Measurements from ENCODE around the gene GRB14.

GRB14 gene

DNA sequence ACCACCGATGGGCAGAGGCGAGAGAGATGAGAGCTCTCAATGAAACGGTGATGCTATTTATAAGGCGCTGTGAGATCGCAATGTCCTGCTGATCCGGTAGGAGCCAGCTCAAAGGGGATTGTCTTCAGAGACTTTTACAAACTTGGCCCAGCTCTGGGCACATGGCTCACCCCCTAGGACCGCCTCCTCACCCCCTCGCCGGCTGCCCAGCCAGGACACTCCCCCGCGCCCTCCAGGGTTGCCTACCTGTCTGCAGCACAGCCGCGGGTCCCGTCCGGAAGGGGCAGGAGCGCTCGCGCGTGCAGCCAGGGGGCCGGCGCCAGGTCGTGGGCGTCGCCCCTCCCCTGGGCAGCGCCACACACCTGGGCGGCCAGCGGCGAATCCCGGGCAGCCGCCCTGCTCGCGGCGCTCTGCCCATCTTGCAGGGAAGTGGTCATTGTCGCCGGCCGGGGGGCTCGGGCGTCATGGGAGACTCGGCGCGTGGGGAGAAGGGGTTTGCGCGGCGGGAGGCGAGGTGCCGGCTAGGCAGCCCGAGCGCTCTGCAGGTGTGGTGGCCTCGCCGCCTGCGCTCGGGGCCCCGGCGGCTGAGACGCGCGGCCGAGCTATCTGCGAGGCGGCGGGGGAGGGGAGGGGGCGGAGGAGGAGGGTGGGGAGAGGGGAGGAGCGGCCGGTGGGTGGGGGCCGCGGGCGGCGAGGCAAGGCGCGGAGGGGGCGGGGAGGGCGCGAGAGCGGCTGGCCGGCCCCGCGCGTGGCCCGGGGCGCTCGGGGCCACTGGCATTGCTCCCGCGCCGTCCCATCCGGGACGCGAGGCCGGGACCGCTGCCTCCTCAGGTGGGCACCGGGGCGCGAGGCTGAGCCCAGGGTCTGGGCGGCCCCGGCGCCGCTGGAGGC is at the start of gene GRB14:
TSS of gene GRB14 (minus strand) at position 610 of the 891 bp plus-strand sequence. CDS start at position 437, 173 bp downstream.
- DNase-seq (ENCODE audit: low spot score in 2 of 2), result no peak
- no peaks in the 10 kb centered on the region for H3K27me3 Mint-ChIP-seq
- peaks cover 6% of the 10 kb centered on the region for H3K9me3 Mint-ChIP-seq
- no peaks in the 10 kb centered on the region for H3K4me1 Mint-ChIP-seq
- no peak for ATAC-seq (replicated peaks; ENCODE audit: extremely low read depth, poor library complexity, severe bottlenecking)
- H3K36me3 Mint-ChIP-seq (ENCODE audit: insufficient read depth), result no peaks in the 10 kb centered on the region
- H3K4me3 Mint-ChIP-seq, result no peak within 1 kb of the TSS
- no peak within 1 kb of the TSS for H3K27ac Mint-ChIP-seq (ENCODE audit: low read depth)

DNA sequence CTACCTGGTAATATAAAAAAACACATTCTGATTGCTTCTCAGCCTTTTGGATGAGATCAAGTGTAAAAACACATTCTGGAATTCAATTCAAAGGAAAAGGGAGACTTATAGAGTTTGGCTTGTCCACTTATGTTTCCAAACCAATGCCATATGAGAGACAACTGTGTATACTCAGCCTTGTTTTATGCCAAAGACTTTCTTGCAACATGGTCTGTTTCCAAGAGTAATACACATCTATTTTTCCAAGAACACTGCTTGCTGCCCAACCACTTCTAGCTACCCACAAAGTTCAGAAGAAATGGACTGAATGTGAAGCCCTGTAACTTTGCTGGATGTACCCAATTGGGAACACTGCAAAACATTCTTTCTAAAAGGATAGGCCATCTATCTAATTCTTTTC is 48.0 kb upstream of the GRB14 start:
- Mint-ChIP-seq H3K4me1 (no peaks in the 10 kb centered on the region), H3K36me3 (ENCODE audit: insufficient read depth) (no peaks in the 10 kb centered on the region), H3K27me3 (no peaks in the 10 kb centered on the region), H3K9me3 (peaks cover 14% of the 10 kb centered on the region), H3K4me3 (no peak overlapping the region), H3K27ac (ENCODE audit: low read depth) (no peak overlapping the region)
- ATAC-seq (replicated peaks; ENCODE audit: extremely low read depth, poor library complexity, severe bottlenecking), result no peak
- DNase-seq (ENCODE audit: low spot score in 2 of 2), result no peak

- Mint-ChIP-seq H3K9me3 (peaks cover 18% of the 10 kb centered on the region), H3K27ac (ENCODE audit: low read depth) (no peak overlapping the region), H3K27me3 (no peaks in the 10 kb centered on the region), H3K4me1 (no peaks in the 10 kb centered on the region), H3K4me3 (no peak overlapping the region), H3K36me3 (ENCODE audit: insufficient read depth) (no peaks in the 10 kb centered on the region)
- DNase-seq (ENCODE audit: low spot score in 2 of 2), result no peak
- ATAC-seq (replicated peaks; ENCODE audit: extremely low read depth, poor library complexity, severe bottlenecking), result no peak
Observed at GRCh38 chr2:164667566-164667965, 46.3 kb upstream of the GRB14 start.

DNA sequence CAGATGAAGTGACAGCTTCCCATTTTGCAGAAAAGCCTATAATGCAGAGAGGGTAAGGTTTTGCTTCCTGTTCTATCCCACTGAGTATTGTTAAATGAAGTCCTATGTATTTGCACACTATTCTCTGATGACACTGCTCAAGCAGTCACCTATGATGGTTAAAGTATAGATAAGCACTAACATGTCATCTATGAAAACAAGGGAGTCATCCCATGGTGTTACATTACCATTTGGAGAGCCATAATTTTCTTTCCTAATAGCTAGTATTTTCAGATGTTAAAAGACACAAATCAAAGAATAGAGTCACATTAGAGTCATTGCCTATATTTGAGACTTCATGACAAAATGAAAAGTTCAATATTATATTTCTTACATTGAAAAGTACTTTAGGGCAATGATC is 42.8 kb upstream of the GRB14 start:
- no peaks in the 10 kb centered on the region for H3K36me3 Mint-ChIP-seq (ENCODE audit: insufficient read depth)
- DNase-seq (ENCODE audit: low spot score in 2 of 2) (no peak), ATAC-seq (replicated peaks; ENCODE audit: extremely low read depth, poor library complexity, severe bottlenecking) (no peak)
- H3K27me3 Mint-ChIP-seq, result no peaks in the 10 kb centered on the region
- H3K9me3 Mint-ChIP-seq, result peaks cover 24% of the 10 kb centered on the region
- H3K27ac Mint-ChIP-seq (ENCODE audit: low read depth), result no peak overlapping the region
- no peaks in the 10 kb centered on the region for H3K4me1 Mint-ChIP-seq
- H3K4me3 Mint-ChIP-seq, result no peak overlapping the region

GRCh38 chr2:164662868-164663631 is 41.8 kb upstream of the GRB14 start:
- Mint-ChIP-seq H3K4me3 (no peak overlapping the region), H3K9me3 (peaks cover 24% of the 10 kb centered on the region), H3K36me3 (ENCODE audit: insufficient read depth) (no peaks in the 10 kb centered on the region), H3K27ac (ENCODE audit: low read depth) (no peak overlapping the region), H3K27me3 (no peaks in the 10 kb centered on the region), H3K4me1 (no peaks in the 10 kb centered on the region)
- ATAC-seq (replicated peaks; ENCODE audit: extremely low read depth, poor library complexity, severe bottlenecking) (no peak), DNase-seq (ENCODE audit: low spot score in 2 of 2) (no peak)

DNA sequence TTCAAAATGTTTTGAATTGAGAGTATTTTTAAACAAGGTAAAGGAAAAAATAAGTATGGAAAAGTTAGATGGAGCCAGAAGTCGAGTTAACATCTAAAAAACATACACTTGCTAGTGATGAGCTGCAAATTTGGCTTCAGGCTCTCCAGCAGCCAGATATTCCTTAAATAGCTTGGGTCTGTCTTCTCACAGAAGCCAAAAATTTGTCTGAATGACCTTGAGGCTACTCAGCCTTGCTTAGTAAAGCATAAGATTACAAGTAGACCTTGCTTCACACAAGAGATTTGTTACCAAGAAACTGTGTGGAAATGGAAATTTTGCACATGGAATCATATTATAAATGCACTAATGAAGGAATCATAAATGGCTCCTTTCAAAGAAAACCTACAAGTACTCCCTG is 40.8 kb upstream of the GRB14 start:
- no peaks in the 10 kb centered on the region for H3K27me3 Mint-ChIP-seq
- H3K36me3 Mint-ChIP-seq (ENCODE audit: insufficient read depth), result no peaks in the 10 kb centered on the region
- no peak for ATAC-seq (replicated peaks; ENCODE audit: extremely low read depth, poor library complexity, severe bottlenecking)

DNA sequence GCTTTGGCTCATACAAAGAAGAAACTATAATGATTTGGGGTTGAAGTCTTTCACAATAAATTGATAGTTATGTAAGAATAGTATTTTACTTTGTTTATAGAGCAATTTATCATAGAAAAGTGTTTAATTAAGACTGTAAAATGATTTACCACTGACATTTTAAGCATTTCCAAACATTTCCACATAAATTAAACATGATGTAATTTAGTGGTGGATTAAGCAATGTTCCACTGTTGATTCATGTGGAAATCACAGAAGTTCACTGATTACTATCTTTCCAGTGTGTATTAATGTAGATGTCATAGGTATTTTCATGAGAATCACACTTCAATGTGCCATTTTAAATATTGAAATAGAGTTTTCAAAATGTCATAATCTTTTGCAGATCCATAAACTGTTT is 40.1 kb upstream of the GRB14 start:
- no peaks in the 10 kb centered on the region for H3K36me3 Mint-ChIP-seq (ENCODE audit: insufficient read depth)
- DNase-seq (ENCODE audit: low spot score in 2 of 2), result no peak
- H3K4me1 Mint-ChIP-seq, result no peaks in the 10 kb centered on the region
- peaks cover 15% of the 10 kb centered on the region for H3K9me3 Mint-ChIP-seq
- ATAC-seq (replicated peaks; ENCODE audit: extremely low read depth, poor library complexity, severe bottlenecking), result no peak
- no peaks in the 10 kb centered on the region for H3K27me3 Mint-ChIP-seq
- no peak overlapping the region for H3K4me3 Mint-ChIP-seq
- no peak overlapping the region for H3K27ac Mint-ChIP-seq (ENCODE audit: low read depth)

More for the DNA sequence above, 40.8 kb upstream of the GRB14 start:
- H3K4me1 Mint-ChIP-seq, result no peaks in the 10 kb centered on the region
- peaks cover 20% of the 10 kb centered on the region for H3K9me3 Mint-ChIP-seq
- no peak overlapping the region for H3K4me3 Mint-ChIP-seq
- H3K27ac Mint-ChIP-seq (ENCODE audit: low read depth), result no peak overlapping the region
- DNase-seq (ENCODE audit: low spot score in 2 of 2), result no peak

- ATAC-seq (replicated peaks; ENCODE audit: extremely low read depth, poor library complexity, severe bottlenecking), result no peak
- no peak overlapping the region for H3K4me3 Mint-ChIP-seq
- no peak for DNase-seq (ENCODE audit: low spot score in 2 of 2)
- no peaks in the 10 kb centered on the region for H3K27me3 Mint-ChIP-seq
- H3K36me3 Mint-ChIP-seq (ENCODE audit: insufficient read depth), result no peaks in the 10 kb centered on the region
- H3K27ac Mint-ChIP-seq (ENCODE audit: low read depth), result no peak overlapping the region
- peaks cover 22% of the 10 kb centered on the region for H3K9me3 Mint-ChIP-seq
- no peaks in the 10 kb centered on the region for H3K4me1 Mint-ChIP-seq
Observed at GRCh38 chr2:164657129-164657528, 35.8 kb upstream of the GRB14 start.

DNA sequence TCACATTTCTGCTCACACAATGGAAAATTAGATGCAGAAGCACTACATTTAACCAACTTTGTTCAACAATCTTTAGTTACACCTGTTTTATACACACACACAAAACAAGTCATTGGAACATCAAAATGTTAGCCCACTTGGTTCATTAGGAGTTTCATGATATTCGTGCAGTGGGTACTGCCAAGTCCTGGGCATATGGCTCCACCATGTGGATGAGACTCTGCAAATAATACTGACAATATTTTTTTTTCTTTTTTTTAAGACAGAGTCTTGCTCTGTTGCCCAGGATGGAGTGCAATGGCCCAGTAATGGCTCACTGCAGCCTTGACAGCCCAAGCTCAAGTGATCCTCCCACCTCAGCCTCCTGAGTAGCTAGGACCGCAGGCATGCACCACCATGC is 34.5 kb upstream of the GRB14 start:
- no peak for DNase-seq (ENCODE audit: low spot score in 2 of 2)
- H3K4me1 Mint-ChIP-seq, result no peaks in the 10 kb centered on the region
- H3K27ac Mint-ChIP-seq (ENCODE audit: low read depth), result no peak overlapping the region
- H3K36me3 Mint-ChIP-seq (ENCODE audit: insufficient read depth), result no peaks in the 10 kb centered on the region
- H3K9me3 Mint-ChIP-seq, result peaks cover 28% of the 10 kb centered on the region
- ATAC-seq (replicated peaks; ENCODE audit: extremely low read depth, poor library complexity, severe bottlenecking), result no peak
- H3K4me3 Mint-ChIP-seq, result no peak overlapping the region
- H3K27me3 Mint-ChIP-seq, result no peaks in the 10 kb centered on the region

- ATAC-seq (replicated peaks; ENCODE audit: extremely low read depth, poor library complexity, severe bottlenecking) (no peak), DNase-seq (ENCODE audit: low spot score in 2 of 2) (no peak)
- Mint-ChIP-seq H3K27me3 (no peaks in the 10 kb centered on the region), H3K36me3 (ENCODE audit: insufficient read depth) (no peaks in the 10 kb centered on the region), H3K4me1 (no peaks in the 10 kb centered on the region), H3K27ac (ENCODE audit: low read depth) (no peak overlapping the region), H3K9me3 (peaks cover 31% of the 10 kb centered on the region), H3K4me3 (no peak overlapping the region)
Observed at GRCh38 chr2:164655336-164655735, 34.1 kb upstream of the GRB14 start.

DNA sequence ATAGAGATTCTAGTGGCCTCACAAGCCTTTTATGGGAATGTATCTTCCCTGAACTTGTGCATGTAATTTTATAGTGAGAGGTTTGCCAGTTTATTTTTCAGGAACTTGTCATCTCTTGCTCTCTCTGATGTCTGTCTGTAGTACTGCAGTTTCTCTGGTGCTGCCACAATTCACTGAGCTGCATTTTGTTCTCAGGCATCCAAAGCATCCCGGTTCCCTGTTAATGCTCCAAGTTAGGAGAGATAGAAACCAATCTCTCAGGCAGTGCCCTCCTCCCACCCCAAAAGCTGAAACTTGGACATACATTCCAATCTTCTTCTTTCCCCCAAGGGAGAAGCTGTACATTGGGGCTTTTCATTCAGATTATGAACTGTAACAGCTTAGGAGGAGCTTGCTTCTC is 30.1 kb upstream of the GRB14 start:
- Mint-ChIP-seq H3K27ac (ENCODE audit: low read depth) (no peak overlapping the region), H3K4me3 (no peak overlapping the region), H3K4me1 (no peaks in the 10 kb centered on the region), H3K36me3 (ENCODE audit: insufficient read depth) (no peaks in the 10 kb centered on the region), H3K9me3 (peaks cover 35% of the 10 kb centered on the region), H3K27me3 (no peaks in the 10 kb centered on the region)
- no peak for ATAC-seq (replicated peaks; ENCODE audit: extremely low read depth, poor library complexity, severe bottlenecking)
- DNase-seq (ENCODE audit: low spot score in 2 of 2), result no peak

DNA sequence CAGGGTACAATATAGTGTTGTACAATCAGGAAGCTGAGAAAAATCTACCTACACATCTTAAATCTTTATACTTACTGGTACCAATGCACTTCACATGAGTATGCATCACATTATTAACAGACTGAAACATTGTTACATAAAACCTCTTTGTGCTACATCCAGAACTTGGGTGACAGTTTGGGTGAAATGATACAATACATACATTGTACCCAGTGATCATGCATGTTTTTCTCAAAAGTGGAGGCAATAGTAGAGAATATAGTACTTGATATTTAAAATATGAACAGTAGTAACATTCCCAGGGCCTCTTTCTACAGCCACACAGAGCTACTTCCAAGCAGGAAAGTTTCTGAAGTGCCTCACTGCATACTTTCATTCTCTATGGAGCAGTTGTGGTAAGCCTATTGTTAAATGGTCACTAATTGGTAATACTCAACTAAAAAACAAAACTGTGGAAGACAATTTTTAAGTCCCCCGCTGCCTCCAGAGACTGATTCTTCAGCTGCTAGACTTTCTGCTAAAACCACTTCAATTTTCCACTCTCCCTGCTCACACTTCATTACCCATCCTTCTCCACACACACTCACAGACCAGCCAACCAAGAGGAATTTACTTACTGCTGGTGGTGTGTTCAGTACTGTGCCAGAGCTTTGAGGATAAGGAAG is 22.9 kb upstream of the GRB14 start:
- H3K36me3 Mint-ChIP-seq (ENCODE audit: insufficient read depth), result peaks cover 1% of the 10 kb centered on the region
- ATAC-seq (replicated peaks; ENCODE audit: extremely low read depth, poor library complexity, severe bottlenecking), result no peak
- H3K9me3 Mint-ChIP-seq, result peaks cover 15% of the 10 kb centered on the region
- H3K4me3 Mint-ChIP-seq, result no peak overlapping the region
- H3K27ac Mint-ChIP-seq (ENCODE audit: low read depth), result no peak overlapping the region
- no peaks in the 10 kb centered on the region for H3K27me3 Mint-ChIP-seq
- no peak for DNase-seq (ENCODE audit: low spot score in 2 of 2)
- H3K4me1 Mint-ChIP-seq, result no peaks in the 10 kb centered on the region
